Esophagus muscularis mucosa (tissue), 4 donors: ENCODE results near the gene SDK1.

Experiments used
- CTCF ChIP-seq, 3 experiments: fragments of 200-600 bp in 2 of 3; fragments of 450-650 bp in 1 of 3; sonication (generic) in 2 of 3; IDR thresholded peaks; one replicate each; pipeline ENCODE4 v1.5.1; 2017 to 2019; ENCODE audit warnings: antibody characterized with exemption in 3 of 3, mild to moderate bottlenecking in 2 of 3, moderate library complexity in 1 of 3
- EP300 ChIP-seq: sonication (generic); formaldehyde crosslinking; IDR thresholded peaks from one replicate; pipeline ENCODE4 v1.6.1; 2017; ENCODE audit warnings: antibody characterized with exemption
- POLR2A ChIP-seq: fragments of 450-650 bp; IDR thresholded peaks from one replicate; pipeline ENCODE4 v1.6.1; 2017; ENCODE audit warnings: antibody characterized with exemption, moderate library complexity, mild to moderate bottlenecking, low read depth

- TF ChIP-seq CTCF (IDR thresholded peaks at IDR 0.05) = no peak
- TF ChIP-seq POLR2A = no peak
- TF ChIP-seq EP300 = no peak
Observed at GRCh38 chr7:3585826-3586225, 284.8 kb downstream of the SDK1 start.
